Astrocyte (in vitro differentiated cells and primary cell): Measurements from ENCODE around the gene KLHL24.

ENCODE experiments used
- EZH2 ChIP-seq: IDR thresholded peaks from 2 replicates; pipeline ENCODE4 v1.6.1; 2012; ENCODE audit warnings: mild to moderate bottlenecking, low read length, inconsistent platforms; ENCODE audit not compliant: insufficient read depth
- TF ChIP-seq, protein P1 (sequence below): IDR thresholded peaks from 2 replicates; pipeline ENCODE4 v1.5.1; 2011; ENCODE audit warnings: low read depth, mild to moderate bottlenecking, inconsistent platforms, low read length, moderate library complexity; ENCODE audit not compliant: insufficient read depth

DNA sequence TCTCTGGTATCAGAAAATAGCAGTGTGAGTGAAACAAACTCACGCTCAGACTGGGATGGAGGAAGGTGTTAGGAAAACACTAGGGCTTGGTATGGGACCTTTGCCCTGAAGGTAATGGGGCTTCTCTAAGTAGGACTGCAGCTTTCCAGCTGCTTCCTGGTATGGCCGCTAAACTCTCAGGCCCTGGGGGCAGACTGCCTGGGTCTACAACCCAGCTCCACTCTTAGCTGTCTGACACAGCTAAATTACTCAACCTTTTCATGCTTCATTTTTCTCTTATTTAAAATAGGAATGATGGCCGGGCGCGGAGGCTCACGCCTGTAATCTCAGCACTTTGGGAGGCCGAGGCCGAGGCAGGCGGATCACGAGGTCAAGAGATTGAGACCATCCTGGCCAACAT, 57.0 kb downstream of the KLHL24 start:
- no peak for TF ChIP-seq EZH2
- TF ChIP-seq, protein P1, sequence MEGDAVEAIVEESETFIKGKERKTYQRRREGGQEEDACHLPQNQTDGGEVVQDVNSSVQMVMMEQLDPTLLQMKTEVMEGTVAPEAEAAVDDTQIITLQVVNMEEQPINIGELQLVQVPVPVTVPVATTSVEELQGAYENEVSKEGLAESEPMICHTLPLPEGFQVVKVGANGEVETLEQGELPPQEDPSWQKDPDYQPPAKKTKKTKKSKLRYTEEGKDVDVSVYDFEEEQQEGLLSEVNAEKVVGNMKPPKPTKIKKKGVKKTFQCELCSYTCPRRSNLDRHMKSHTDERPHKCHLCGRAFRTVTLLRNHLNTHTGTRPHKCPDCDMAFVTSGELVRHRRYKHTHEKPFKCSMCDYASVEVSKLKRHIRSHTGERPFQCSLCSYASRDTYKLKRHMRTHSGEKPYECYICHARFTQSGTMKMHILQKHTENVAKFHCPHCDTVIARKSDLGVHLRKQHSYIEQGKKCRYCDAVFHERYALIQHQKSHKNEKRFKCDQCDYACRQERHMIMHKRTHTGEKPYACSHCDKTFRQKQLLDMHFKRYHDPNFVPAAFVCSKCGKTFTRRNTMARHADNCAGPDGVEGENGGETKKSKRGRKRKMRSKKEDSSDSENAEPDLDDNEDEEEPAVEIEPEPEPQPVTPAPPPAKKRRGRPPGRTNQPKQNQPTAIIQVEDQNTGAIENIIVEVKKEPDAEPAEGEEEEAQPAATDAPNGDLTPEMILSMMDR = no peak
